HCT116 (cell line): ENCODE data around the gene ABHD11.

Experiments used
- ELF1 ChIP-seq: IDR thresholded peaks from 2 replicates; pipeline ENCODE4 v1.6.1; 2012; ENCODE audit warnings: low read depth, borderline replicate concordance
- EZH2 ChIP-seq: fragments of 200-600 bp; sonication (generic); IDR thresholded peaks from 2 replicates; pipeline ENCODE4 v1.6.1; 2017; ENCODE audit warnings: antibody characterized with exemption, mixed run types
- EZH2phosphoT487 ChIP-seq: fragments of 200-600 bp; IDR thresholded peaks from 2 replicates; pipeline ENCODE4 v1.6.1; 2018; ENCODE audit warnings: antibody characterized with exemption, borderline replicate concordance
- POLR2A ChIP-seq: IDR thresholded peaks from 2 replicates; pipeline ENCODE4 v1.7.0; 2011; ENCODE audit warnings: borderline replicate concordance; ENCODE audit not compliant: insufficient read depth, insufficient read length; ENCODE audit errors: extremely low read depth
- RAD21 ChIP-seq: IDR thresholded peaks from 2 replicates; pipeline ENCODE4 v1.6.1; 2012; ENCODE audit warnings: low read depth, mild to moderate bottlenecking
- SP1 ChIP-seq: IDR thresholded peaks from 2 replicates; pipeline ENCODE4 v1.6.1; 2012; ENCODE audit warnings: low read depth
- ZFX ChIP-seq: fragments of 450-650 bp; IDR thresholded peaks from 2 replicates; pipeline ENCODE4 v1.6.1; 2017
- ZNF274 ChIP-seq: fragments of 200-500 bp; sonication (Bioruptor generic); IDR thresholded peaks from 2 replicates; pipeline ENCODE4 v1.6.1; 2014; ENCODE audit warnings: mild to moderate bottlenecking, low read depth, low read length, inconsistent platforms
- TF ChIP-seq, protein P1 (sequence below), 3 experiments: fragments of 200-600 bp in 1 of 3; sonication (generic) in 1 of 3; IDR thresholded peaks in 2 of 3; conservative IDR thresholded peaks in 1 of 3; 2 replicates each; pipeline ENCODE4 v1.5.1; 2012 to 2017; ENCODE audit warnings: low read depth in 2 of 3, low read length in 2 of 3, antibody characterized with exemption in 1 of 3, borderline replicate concordance in 1 of 3, control low read depth in 1 of 3, mild to moderate bottlenecking in 1 of 3, mixed read lengths in 1 of 3, mixed run types in 1 of 3, moderate library complexity in 1 of 3; ENCODE audit not compliant: insufficient read depth in 1 of 3

DNA sequence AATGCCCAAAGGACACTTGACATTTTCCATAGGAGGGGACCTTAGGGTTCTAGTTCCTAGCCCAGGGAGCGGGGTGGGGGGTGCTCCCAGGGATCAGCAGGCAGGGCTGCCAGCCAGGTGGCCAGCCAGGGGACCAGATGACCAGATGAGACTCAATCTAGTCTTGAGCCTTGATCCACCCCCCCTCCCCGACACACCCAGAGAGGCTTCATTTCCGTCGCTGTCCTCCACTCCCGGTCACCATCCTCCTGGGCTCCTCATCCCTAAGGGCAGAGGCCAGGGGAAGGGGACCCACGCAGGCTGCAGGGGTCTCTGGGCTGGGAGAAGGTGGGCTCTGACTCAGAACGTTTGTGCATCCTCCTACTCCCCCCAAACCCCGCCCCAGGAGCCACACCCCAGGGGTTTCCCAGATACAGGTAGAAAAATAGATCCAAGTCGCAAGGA lies 20.1 kb downstream of the ABHD11 start:
- no peak for TF ChIP-seq POLR2A
- TF ChIP-seq, protein P1, sequence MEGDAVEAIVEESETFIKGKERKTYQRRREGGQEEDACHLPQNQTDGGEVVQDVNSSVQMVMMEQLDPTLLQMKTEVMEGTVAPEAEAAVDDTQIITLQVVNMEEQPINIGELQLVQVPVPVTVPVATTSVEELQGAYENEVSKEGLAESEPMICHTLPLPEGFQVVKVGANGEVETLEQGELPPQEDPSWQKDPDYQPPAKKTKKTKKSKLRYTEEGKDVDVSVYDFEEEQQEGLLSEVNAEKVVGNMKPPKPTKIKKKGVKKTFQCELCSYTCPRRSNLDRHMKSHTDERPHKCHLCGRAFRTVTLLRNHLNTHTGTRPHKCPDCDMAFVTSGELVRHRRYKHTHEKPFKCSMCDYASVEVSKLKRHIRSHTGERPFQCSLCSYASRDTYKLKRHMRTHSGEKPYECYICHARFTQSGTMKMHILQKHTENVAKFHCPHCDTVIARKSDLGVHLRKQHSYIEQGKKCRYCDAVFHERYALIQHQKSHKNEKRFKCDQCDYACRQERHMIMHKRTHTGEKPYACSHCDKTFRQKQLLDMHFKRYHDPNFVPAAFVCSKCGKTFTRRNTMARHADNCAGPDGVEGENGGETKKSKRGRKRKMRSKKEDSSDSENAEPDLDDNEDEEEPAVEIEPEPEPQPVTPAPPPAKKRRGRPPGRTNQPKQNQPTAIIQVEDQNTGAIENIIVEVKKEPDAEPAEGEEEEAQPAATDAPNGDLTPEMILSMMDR (IDR thresholded peaks at IDR 0.05 in 2 of 3, conservative IDR thresholded peaks at IDR 0.05 in 1 of 3; ENCODE audit: borderline replicate concordance in 1 of 3, insufficient read depth in 1 of 3, low read depth in 2 of 3, low read length in 2 of 3), result no peak
- TF ChIP-seq ELF1, result no peak
- TF ChIP-seq EZH2phosphoT487, result no peak
- no peak for TF ChIP-seq SP1
- no peak for TF ChIP-seq RAD21
- TF ChIP-seq ZNF274, result no peak
- TF ChIP-seq ZFX, result no peak
- TF ChIP-seq EZH2, result no peak
